HG03097 (cell line): Measurements from ENCODE around the gene PDGFC.
"Not testable (repeated sequence)": the region's sequence is repeated elsewhere in the genome, so short reads cannot be mapped to it uniquely, and the experiment has no call there.

ENCODE experiments used
- ATAC-seq: cut with Tn5 transposase; IDR thresholded peaks from one replicate; pipeline ENCODE4 v1.9.1; 2021; ENCODE audit not compliant: unreplicated experiment, low FRiP score

PDGFC gene

GRCh38 chr4:156953001-156953400 is 18.6 kb downstream of the PDGFC start:
- no peak for ATAC-seq

- ATAC-seq = no peak
Measured at GRCh38 chr4:156952078-156952759, 19.4 kb downstream of the PDGFC start.

- ATAC-seq = no peak
Measured at GRCh38 chr4:156950948-156951347, 20.7 kb downstream of the PDGFC start.

- ATAC-seq = no peak
Measured at GRCh38 chr4:156950090-156950489, 21.5 kb downstream of the PDGFC start.

GRCh38 chr4:156949373-156949814 is 22.2 kb downstream of the PDGFC start:
- no peak for ATAC-seq

- no peak for ATAC-seq
Measured at GRCh38 chr4:156948738-156949137, 22.9 kb downstream of the PDGFC start.

- ATAC-seq = no peak
Measured at GRCh38 chr4:156948133-156948532, 23.5 kb downstream of the PDGFC start.

GRCh38 chr4:156946516-156947424 is 24.8 kb downstream of the PDGFC start:
- no peak for ATAC-seq

- no peak for ATAC-seq
Measured at GRCh38 chr4:156945532-156945931, 26.1 kb downstream of the PDGFC start.

- no peak for ATAC-seq
Measured at GRCh38 chr4:156942991-156943390, 28.6 kb downstream of the PDGFC start.

- ATAC-seq = no peak
Measured at GRCh38 chr4:156941940-156942548, 29.6 kb downstream of the PDGFC start.

- ATAC-seq = no peak
Measured at GRCh38 chr4:156939801-156940200, 31.8 kb downstream of the PDGFC start.

- no peak for ATAC-seq
Measured at GRCh38 chr4:156939139-156939538, 32.5 kb downstream of the PDGFC start.

- no peak for ATAC-seq
Measured at GRCh38 chr4:156934259-156934635, 37.4 kb downstream of the PDGFC start.

- ATAC-seq = no peak
Measured at GRCh38 chr4:156933633-156934258, 37.9 kb downstream of the PDGFC start.

- not testable (repeated sequence) for ATAC-seq
Measured at GRCh38 chr4:156932360-156932759, 39.2 kb downstream of the PDGFC start.

- no peak for ATAC-seq
Measured at GRCh38 chr4:156931267-156931666, 40.3 kb downstream of the PDGFC start.

GRCh38 chr4:156929386-156930105 is 42.1 kb downstream of the PDGFC start:
- ATAC-seq = no peak

GRCh38 chr4:156924774-156925315 is 46.8 kb downstream of the PDGFC start:
- no peak for ATAC-seq

GRCh38 chr4:156923525-156923924 is 48.1 kb downstream of the PDGFC start:
- ATAC-seq = no peak
